T-helper 2 cell (primary cell): Measurements from ENCODE around the gene SSR4.
"Not testable (repeated sequence)": the region's sequence is repeated elsewhere in the genome, so short reads cannot be mapped to it uniquely, and the experiment has no call there.

Source experiments
- DNase-seq, 5 experiments: peaks; one replicate each; pipeline versions ENCODE4 v3.0.0 to v3.0.0-alpha.2; 2012 to 2022

Gene SSR4

GRCh38 chrX:153807976-153808375 lies 13.5 kb downstream of the SSR4 start:
- DNase-seq, result no peak

DNA sequence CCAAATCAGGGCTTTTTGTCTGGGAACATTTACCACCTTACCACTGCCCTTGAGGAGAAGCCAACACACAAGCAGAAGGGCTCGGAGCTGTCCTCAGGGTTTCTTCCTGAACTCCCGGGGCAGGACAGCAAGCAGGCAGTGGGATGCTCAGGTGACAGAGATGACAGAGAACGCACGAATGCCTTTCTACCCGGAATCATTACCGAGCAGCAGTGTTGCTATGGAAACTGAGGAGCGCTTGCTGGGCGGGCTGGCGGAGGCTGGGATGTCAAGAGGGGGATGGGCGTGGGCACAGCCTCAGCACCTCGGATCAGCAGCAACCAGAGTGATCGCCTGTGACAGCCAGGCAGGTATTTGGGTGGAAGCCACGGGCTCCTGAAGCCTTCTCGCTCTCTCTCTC lies 17.8 kb downstream of the SSR4 start:
- no peak for DNase-seq

GRCh38 chrX:153813161-153813560 lies 18.7 kb downstream of the SSR4 start:
- no peak for DNase-seq

- no peak for DNase-seq
These were observed 20.3 kb downstream of the SSR4 start for GRCh38 chrX:153814591-153815315.

DNA sequence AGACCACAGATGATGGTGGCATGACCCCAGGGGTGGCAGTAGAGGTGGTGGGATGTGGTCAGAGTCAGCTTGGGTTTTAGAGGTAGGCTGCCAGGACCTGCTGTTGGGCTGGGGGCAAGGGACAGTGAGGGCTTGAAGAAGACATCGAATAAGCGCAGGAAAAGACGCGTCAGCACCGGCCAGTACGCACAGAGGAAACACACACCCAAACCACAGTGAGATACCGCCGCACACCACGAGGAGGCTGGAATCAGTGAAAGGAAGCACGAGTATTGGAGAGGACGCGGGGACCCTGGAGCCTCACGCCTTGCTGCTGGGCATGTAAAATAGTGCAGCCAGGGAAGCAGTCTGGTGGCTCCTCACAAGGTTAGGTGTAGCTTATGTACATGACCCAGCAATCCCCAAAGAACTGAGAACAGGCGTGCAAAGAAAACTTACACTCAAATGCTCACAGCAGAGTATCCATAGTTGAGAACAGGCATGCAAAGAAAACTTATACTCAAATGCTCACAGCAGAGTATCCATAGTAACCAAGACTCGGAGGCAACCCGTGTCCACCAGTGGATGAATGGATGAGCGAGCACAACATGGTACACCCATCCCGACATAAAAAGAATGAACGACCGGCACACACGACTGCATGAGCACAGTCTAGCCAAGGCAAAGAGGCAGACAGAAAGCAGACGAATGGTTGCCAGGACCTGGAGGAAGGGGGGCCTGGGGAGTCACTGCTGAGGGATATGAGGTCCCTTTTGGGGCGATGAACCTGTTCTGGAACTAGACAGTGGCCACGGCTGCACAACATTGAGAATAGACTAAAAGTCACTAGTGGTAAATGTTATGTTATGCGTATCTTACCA lies 22.6 kb downstream of the SSR4 start:
- DNase-seq, result peak in 3 of 5 experiments; percentile 12 to 48 (median 47)

DNA sequence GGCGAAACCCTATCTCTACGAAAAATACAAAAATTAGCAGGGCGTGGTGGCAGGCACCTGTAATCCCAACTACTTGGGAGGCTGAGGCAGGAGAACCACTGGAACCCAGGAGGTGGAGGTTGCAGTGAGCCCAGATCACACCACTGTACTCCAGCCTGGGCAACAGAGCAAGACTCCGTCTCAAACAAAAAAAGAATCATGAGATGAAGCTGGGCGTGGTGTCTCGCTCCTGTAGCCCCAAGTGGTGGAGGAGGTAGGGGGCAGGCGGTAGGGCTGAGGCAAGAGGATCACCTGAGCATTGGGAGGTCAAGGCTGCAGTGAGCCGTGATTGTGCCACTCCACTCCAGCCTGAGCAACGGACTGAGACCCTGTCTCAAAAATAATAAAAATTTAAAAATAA lies 23.6 kb downstream of the SSR4 start:
- DNase-seq, result not testable (repeated sequence)

GRCh38 chrX:153818571-153819383 lies 24.3 kb downstream of the SSR4 start:
- DNase-seq, result peak; percentile 26 to 58 (median 44)

GRCh38 chrX:153819384-153820040 lies 25.0 kb downstream of the SSR4 start:
- no peak for DNase-seq

GRCh38 chrX:153820601-153821000 lies 26.1 kb downstream of the SSR4 start:
- DNase-seq, result no peak

DNA sequence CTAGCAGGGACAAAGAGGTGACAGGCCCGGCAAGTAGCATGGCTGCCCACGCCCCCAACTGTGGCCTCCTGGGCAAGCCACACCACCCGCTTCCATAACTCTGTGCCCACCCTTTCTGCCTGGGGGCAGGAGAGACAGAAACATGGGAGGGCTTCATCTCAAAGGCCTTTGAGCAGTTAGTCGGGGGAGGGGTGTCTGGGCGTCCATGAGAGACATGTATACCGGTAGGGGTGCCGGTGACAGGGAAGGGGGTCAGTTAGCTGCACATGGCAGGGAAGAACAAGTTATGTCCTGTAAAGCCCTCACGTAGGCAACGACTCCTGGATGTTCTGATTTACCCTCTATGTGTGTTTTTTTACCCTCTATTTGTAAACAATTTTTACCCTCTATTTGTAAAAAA lies 26.6 kb downstream of the SSR4 start:
- DNase-seq, result no peak

GRCh38 chrX:153824348-153824747 lies 29.9 kb downstream of the SSR4 start:
- DNase-seq, result no peak

DNA sequence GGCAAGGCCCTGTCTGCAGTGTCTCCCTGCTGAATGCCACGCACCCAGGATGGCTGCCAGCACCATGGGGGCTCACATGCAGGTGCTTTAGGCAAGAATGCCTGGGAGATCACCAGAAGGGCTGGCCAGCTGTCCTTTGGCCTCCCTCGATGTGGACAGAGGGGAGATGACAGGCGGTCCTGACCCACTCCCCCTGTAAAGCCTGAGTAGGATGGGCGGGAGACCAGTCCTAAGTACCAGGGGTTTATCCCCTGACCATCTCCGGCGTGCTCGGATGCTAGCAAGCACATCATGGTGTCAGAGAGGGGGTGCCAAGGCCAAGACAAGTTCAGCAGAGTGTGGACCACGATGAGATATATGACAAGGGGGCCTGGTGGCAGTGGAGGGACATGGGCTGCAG lies 30.6 kb downstream of the SSR4 start:
- DNase-seq, result no peak

DNA sequence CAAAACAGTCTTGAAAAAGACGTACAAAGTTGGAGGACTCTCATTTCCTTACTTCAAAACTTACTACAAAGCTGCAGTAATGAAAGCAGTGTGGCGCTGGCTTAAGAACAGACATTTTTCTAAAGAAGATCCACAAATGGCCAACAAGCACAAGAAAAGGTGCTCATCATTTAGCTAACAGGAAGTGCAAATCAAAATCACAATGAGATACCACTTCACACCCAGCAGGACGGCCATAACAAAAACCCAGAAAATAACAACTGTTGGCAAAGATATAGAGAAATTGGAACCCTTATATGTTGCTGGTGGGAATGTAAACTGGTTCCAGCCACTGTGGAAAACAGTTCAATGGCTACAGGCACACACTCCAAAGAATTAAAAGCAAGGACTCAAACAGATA lies 32.5 kb downstream of the SSR4 start:
- no peak for DNase-seq

GRCh38 chrX:153827903-153828302 lies 33.4 kb downstream of the SSR4 start:
- DNase-seq, result no peak

DNA sequence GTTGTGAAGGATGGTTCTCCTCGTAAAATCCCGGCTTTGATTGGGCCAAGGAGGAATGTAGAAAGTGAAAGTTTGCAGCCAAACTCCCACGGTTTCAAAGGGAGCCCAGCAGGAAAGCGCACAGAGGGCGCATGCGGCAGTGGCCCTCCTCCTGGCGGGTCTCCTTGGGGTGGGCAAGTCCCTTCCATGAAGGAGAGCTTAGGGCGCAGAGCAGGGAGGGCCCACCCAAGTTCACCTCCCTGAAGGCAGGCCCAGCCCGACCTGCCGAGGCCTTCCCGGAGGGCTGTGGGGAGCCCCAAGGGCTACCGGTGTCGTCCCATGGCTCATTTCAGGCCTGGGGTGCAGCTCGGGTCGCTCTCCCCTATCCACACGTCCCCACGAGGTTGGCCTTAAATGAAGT lies 33.8 kb downstream of the SSR4 start:
- DNase-seq, result no peak

DNA sequence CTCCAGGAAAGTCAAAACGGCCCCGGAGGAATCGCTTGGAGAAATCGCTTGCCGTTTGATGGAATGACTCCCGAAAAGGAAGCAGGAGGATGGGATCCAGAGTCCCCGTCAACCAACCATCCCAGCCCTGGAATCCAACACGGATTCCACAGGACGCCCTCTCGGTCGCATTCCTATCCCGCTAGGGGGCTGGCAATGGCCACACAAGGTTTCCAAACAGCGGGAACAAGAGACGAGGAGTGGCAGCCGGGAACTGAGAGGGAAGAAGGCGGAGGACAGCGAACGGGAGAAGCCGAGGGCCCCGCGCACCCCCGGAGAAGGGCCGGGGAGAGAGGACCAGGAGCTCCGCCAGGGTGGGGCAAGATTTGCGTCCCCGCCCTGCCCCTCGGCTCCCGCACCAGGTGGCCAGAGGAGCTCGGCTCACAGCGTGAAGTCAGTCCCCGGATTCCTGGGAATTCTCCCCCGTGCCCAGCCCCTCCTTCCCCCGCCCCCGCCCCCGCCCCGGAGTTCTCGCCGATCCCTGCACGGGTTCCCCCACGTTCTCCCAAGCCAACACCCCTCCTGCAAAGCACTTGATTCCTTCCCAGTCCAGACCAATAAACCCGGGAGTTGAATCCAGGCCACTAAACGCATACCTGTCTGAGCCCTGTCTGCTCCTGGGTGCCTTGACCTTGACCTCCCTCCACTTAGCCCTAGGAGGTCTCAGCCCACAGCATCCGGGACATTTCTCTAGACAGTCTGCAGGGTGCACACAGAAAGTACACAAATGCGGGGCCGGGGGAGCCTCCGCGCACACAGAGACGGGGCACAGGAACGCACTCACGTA lies 34.5 kb downstream of the SSR4 start:
- peak in 1 of 5 experiments; percentile 10 for DNase-seq

DNA sequence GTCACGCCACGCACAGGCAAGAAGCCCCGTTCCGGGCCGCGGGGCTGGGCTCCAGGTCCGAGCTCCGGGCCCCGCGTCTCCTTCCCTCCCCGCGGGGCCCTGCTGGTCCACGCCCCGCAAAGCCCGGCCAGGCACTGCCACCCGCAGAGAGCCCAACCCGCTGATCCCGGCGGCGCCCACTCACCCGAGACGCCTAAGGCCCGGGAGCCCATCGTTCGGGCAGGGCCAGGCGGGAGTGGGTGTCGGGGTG lies 35.0 kb downstream of the SSR4 start:
- DNase-seq, result no peak

GRCh38 chrX:153829799-153830639 lies 35.6 kb downstream of the SSR4 start, which contains the start of gene PDZD4:
Gene PDZD4 (minus strand): TSS chrX:153830544. CDS start chrX:153830298, 246 bp downstream.
- peak in 1 of 5 experiments; percentile 20 for DNase-seq

DNA sequence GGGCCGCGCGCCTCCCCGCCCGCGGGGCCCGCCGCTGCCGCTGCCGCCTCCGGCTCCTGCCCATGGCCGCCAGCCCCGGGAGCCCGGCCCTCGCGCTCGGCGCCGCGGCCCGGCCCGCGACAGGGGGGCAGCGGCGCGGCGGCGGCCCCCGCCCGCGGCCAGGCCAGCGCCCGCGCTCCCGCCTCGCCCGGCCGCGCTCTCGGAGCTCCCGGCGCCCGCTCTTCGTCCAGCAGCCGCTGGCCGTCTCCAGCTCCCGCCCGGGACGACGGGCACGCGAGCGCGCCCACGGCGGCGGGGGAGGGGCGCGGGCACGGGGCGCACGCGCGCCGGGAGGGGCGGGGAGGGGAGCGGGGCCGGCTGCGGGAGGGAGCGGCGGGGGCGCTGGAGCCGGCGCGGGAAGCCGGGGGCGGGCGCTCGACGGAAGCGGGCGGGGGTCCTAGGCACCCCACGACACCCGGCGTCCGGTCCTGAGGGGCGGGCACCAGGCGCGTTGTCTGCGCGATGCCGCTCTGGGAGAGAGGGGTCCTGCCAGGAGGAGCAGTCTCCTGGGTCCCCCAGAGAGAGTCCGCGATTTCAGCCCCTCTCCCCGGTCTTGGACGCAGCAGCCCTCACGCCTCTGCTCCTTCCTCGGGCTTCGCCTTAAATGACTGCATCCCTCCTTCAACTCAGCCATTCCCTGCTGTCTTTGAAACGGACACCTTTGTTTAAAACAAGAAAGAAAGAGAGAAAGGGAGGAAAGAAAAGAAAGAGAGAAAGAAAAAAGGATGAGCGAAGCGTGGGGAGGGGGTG lies 36.4 kb downstream of the SSR4 start:
- DNase-seq, result no peak
